Cardiac muscle cell (in vitro differentiated cells and primary cell): Measurements from ENCODE around the gene ADAT2. TPM values are rescaled to one million over a fixed set of nuclear protein-coding genes. Genes with fewer than 3 reads are reported as not detected.

ENCODE experiments used
- DNase-seq, 2 donors: peaks; one replicate each; pipeline versions ENCODE4 v3.0.0 to v3.0.0-alpha.2; 2010 to 2017; ENCODE audit warnings: low read depth in 1 of 2, low spot score in 1 of 2
- H3K27ac ChIP-seq: fragments of 200-600 bp; sonication (generic); 2 replicates; pipeline ENCODE4 v1.5.1; 2016
- H3K27me3 ChIP-seq: fragments of 200-600 bp; sonication (generic); 2 replicates; pipeline ENCODE4 v1.6.0; 2016; ENCODE audit warnings: control low read depth
- H3K36me3 ChIP-seq: fragments of 200-600 bp; sonication (generic); 2 replicates; pipeline ENCODE4 v1.5.1; 2016; ENCODE audit warnings: control low read depth
- H3K4me1 ChIP-seq: fragments of 200-600 bp; sonication (generic); 2 replicates; pipeline ENCODE4 v1.8.1; 2017; ENCODE audit warnings: low read depth, mild to moderate bottlenecking, mixed run types
- H3K4me3 ChIP-seq: fragments of 200-600 bp; sonication (generic); 2 replicates; pipeline ENCODE4 v1.5.1; 2016; ENCODE audit warnings: mild to moderate bottlenecking
- H3K9me3 ChIP-seq: fragments of 200-600 bp; sonication (generic); 2 replicates; pipeline ENCODE4 v1.5.1; 2017; ENCODE audit warnings: low read depth, mild to moderate bottlenecking, control low read depth
- polyA plus RNA-seq: library from polyadenylated mRNA; unstranded; fragments of >200 nt; fragmentation: Nextera tagmentation; extraction: Ambion mirVana; gene quantifications from 2 replicates; pipeline ENCODE4 v1.2.1, GENCODE V29; 2016
- total RNA-seq: library from RNA; depleted of rRNA; stranded (reverse); fragments of >200 nt; gene quantifications from 2 replicates; pipeline ENCODE4 v1.2.3, GENCODE V29; 2016
- TF ChIP-seq, protein P1 (sequence below): IDR thresholded peaks from 2 replicates; pipeline ENCODE4 v1.5.1; 2012; ENCODE audit warnings: low read depth, mild to moderate bottlenecking, low read length

ADAT2 gene
- total and polyA plus RNA-seq, 2 experiments from 2014 or later, result 5.7 to 10.9 TPM

DNA sequence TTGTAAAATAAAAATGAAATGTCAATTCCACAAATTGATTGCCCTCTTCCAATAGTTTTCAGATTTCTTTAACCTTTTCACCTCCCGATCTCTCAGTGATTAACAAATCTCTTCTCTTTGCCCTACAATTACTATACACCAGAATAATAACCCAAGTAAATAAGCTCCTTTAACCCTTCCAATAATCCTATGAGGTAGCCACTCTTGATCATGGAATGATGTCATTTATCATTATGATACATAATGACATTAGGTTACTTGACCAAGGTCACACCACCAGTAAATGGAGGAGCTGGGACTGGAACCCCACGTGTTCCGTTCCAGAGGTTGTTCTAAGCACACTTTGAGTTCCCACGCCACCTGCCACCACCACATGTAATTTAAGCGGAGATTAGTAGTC lies 54.8 kb downstream of the ADAT2 start:
- TF ChIP-seq, protein P1, sequence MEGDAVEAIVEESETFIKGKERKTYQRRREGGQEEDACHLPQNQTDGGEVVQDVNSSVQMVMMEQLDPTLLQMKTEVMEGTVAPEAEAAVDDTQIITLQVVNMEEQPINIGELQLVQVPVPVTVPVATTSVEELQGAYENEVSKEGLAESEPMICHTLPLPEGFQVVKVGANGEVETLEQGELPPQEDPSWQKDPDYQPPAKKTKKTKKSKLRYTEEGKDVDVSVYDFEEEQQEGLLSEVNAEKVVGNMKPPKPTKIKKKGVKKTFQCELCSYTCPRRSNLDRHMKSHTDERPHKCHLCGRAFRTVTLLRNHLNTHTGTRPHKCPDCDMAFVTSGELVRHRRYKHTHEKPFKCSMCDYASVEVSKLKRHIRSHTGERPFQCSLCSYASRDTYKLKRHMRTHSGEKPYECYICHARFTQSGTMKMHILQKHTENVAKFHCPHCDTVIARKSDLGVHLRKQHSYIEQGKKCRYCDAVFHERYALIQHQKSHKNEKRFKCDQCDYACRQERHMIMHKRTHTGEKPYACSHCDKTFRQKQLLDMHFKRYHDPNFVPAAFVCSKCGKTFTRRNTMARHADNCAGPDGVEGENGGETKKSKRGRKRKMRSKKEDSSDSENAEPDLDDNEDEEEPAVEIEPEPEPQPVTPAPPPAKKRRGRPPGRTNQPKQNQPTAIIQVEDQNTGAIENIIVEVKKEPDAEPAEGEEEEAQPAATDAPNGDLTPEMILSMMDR, result no peak
- Histone ChIP-seq H3K27me3 (no peaks in the 10 kb centered on the region), H3K9me3 (no peaks in the 10 kb centered on the region), H3K4me1 (no peaks in the 10 kb centered on the region), H3K27ac (no peak overlapping the region), H3K4me3 (no peak overlapping the region), H3K36me3 (no peaks in the 10 kb centered on the region)
- DNase-seq, result no peak

DNA sequence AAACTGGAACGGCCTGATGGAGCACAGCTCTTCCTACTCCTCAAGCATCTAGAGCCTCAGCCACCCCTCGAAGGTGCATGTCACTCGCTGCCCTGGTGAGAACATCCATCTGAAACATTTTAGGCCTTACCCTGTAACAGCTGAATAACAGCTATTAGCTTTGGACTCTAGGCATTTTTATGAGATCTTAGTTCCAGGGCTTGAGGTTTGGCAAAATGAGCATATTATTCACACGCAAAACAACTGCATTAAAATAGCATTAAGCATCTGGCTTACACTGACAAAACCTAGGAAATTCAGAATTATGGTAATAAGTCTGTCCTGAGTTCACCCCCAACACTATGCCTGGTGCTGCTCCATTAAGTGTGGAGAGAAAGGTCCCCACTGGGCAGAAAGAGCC lies 56.1 kb downstream of the ADAT2 start:
- DNase-seq, result no peak
- no peaks in the 10 kb centered on the region for H3K36me3 ChIP-seq

DNA sequence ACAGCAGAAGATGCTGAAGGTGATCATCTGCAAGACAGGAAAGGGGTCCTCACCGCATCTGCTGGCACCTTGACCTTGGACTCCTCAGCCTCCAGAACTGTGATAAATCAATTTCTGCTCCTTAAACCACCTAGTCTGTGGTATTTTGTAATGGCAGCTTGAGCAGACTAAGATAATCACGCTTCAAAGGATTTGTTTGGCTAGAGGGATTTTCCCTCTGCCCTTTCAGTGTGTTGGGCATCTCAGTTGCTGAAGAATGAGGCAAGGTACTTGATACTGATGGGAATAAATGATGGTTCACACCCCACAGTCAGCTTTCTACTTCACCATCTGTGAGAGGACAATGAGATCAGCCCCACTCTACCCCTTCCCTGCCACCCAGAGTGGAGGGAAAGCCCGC lies 60.2 kb downstream of the ADAT2 start:
- no peak for DNase-seq
- H3K4me3 ChIP-seq, result no peak overlapping the region
- H3K27me3 ChIP-seq, result no peaks in the 10 kb centered on the region
- no peak overlapping the region for H3K27ac ChIP-seq
- TF ChIP-seq, protein P1, result no peak
- H3K4me1 ChIP-seq, result no peaks in the 10 kb centered on the region
- no peaks in the 10 kb centered on the region for H3K9me3 ChIP-seq
- no peaks in the 10 kb centered on the region for H3K36me3 ChIP-seq

More for the DNA sequence above, 56.1 kb downstream of the ADAT2 start:
- Histone ChIP-seq H3K27ac (no peak overlapping the region), H3K4me3 (no peak overlapping the region), H3K27me3 (no peaks in the 10 kb centered on the region), H3K9me3 (no peaks in the 10 kb centered on the region), H3K4me1 (no peaks in the 10 kb centered on the region)
- TF ChIP-seq, protein P1, result no peak

DNA sequence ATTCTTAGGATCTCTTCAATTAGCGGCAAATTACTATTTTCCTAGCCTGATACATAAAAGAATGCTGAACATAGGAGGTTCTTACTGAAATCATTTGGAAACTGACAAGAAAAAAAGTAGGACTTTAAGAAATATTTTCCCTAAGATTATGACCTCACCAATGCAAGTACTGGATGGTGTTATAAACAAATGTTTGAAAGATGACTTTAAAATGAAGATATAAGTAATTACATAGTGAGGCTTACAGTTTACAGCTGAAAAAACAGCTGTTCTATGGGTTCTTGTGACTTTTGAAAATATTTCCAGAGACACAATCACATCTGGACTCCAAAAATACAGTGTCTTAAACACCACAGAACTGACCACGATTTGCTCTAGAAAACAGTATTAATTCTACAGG lies 64.9 kb downstream of the ADAT2 start:
- no peak for DNase-seq
- no peaks in the 10 kb centered on the region for H3K36me3 ChIP-seq
- no peaks in the 10 kb centered on the region for H3K27me3 ChIP-seq
- TF ChIP-seq, protein P1, result no peak
- no peaks in the 10 kb centered on the region for H3K9me3 ChIP-seq
- no peak overlapping the region for H3K27ac ChIP-seq
- no peak overlapping the region for H3K4me3 ChIP-seq
- H3K4me1 ChIP-seq, result no peaks in the 10 kb centered on the region

DNA sequence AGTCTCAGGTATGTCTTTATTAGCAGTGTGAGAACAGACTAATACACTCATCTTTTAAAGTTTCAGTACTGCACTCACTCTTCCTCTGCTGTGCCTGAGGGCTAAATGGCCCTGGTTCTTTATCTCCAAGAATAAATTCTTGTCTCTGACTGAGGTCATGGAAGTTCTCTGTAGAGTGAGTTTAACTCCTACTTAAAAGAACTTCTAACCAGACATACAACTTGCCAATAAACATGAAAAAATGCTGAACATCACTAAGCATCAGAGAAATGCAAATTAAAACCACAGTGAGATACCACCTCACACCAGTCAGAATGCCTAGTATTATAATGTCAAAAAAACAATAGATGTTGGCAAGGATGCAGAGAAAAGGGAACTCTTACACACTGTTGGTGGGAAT lies 73.6 kb downstream of the ADAT2 start:
- no peaks in the 10 kb centered on the region for H3K9me3 ChIP-seq
- no peak overlapping the region for H3K4me3 ChIP-seq
- DNase-seq, result no peak
- no peaks in the 10 kb centered on the region for H3K36me3 ChIP-seq
- TF ChIP-seq, protein P1, result no peak
- no peaks in the 10 kb centered on the region for H3K27me3 ChIP-seq
- no peaks in the 10 kb centered on the region for H3K4me1 ChIP-seq
- no peak overlapping the region for H3K27ac ChIP-seq

DNA sequence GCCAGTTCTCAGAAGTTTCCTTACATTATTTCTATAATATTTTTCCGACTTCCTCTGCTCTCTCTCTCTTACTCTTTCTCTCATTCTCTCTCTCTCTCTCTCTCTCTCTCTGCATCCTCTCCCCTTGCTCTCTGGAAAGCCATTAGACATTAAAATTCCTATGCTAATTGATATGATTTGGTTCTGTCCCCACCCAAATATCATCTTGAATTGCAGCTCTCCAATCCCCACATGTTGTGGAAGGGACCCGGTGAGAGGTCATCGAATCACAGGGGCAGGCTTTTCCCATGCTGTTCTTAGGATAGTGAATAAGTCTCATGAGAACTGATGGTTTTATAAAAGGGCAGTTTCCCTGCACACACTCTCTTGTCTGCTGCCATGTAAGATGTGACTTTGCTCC lies 74.1 kb downstream of the ADAT2 start:
- no peak overlapping the region for H3K4me3 ChIP-seq
- TF ChIP-seq, protein P1, result no peak
- no peak for DNase-seq
- H3K27ac ChIP-seq, result no peak overlapping the region
- no peaks in the 10 kb centered on the region for H3K4me1 ChIP-seq
- H3K9me3 ChIP-seq, result no peaks in the 10 kb centered on the region
- H3K27me3 ChIP-seq, result no peaks in the 10 kb centered on the region
- H3K36me3 ChIP-seq, result no peaks in the 10 kb centered on the region
